Activated naive CD4-positive, alpha-beta T cell treated with anti-CD3 and anti-CD28 coated beads, Interleukin-2, amount 10 ng/mL, durations not matched to agents 7 days and 5 days (primary cell): Measurements from ENCODE around the gene MSI2.

ENCODE experiments used
- CTCF ChIA-PET: fragments of 350-600 bp; sonication (Branson Sonifier 250); formaldehyde crosslinking; loops from one replicate; lab custom pipeline; 2021; ENCODE audit warnings: antibody characterized with exemption; lab: Charles Lee
- DNase-seq: peaks from one replicate; pipeline ENCODE4 v3.0.0-alpha.2; 2020
- H3K27ac Mint-ChIP-seq: one replicate; pipeline ENCODE4 v1.8.0; 2021; ENCODE audit warnings: mild to moderate bottlenecking, moderate library complexity, mixed read lengths
- H3K27me3 Mint-ChIP-seq: one replicate; pipeline ENCODE4 v1.8.0; 2021; ENCODE audit warnings: mild to moderate bottlenecking, mixed read lengths
- H3K36me3 Mint-ChIP-seq: one replicate; pipeline ENCODE4 v1.8.0; 2021; ENCODE audit warnings: mixed read lengths
- H3K4me1 Mint-ChIP-seq: one replicate; pipeline ENCODE4 v1.8.0; 2021; ENCODE audit warnings: mixed read lengths
- H3K4me3 Mint-ChIP-seq: one replicate; pipeline ENCODE4 v1.8.0; 2021; ENCODE audit warnings: mild to moderate bottlenecking, moderate library complexity, mixed read lengths
- H3K9me3 Mint-ChIP-seq: one replicate; pipeline ENCODE4 v1.8.0; 2021; ENCODE audit warnings: mixed read lengths

Gene MSI2

DNA sequence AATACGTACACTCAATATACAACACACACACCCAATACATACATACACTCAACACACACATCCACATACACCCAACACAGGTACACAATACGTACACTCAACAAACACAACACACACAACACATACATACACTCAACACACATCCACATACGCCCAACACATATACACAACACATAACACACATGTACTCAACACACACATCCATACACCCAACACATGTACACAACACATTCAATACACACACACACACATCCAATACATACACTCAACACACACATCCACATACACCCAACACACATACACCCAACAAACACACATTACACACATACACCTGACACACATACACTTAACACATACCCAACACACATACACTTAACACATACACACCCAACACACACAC, 392.9 kb downstream of the MSI2 start:
- no peaks in the 10 kb centered on the region for H3K27me3 Mint-ChIP-seq
- no peak for DNase-seq
- H3K4me1 Mint-ChIP-seq: peaks cover 4% of the 10 kb centered on the region
- no peak overlapping the region for H3K4me3 Mint-ChIP-seq
- H3K9me3 Mint-ChIP-seq: no peaks in the 10 kb centered on the region
- H3K27ac Mint-ChIP-seq: no peak overlapping the region
- no peaks in the 10 kb centered on the region for H3K36me3 Mint-ChIP-seq
- CTCF ChIA-PET: no interaction called here

DNA sequence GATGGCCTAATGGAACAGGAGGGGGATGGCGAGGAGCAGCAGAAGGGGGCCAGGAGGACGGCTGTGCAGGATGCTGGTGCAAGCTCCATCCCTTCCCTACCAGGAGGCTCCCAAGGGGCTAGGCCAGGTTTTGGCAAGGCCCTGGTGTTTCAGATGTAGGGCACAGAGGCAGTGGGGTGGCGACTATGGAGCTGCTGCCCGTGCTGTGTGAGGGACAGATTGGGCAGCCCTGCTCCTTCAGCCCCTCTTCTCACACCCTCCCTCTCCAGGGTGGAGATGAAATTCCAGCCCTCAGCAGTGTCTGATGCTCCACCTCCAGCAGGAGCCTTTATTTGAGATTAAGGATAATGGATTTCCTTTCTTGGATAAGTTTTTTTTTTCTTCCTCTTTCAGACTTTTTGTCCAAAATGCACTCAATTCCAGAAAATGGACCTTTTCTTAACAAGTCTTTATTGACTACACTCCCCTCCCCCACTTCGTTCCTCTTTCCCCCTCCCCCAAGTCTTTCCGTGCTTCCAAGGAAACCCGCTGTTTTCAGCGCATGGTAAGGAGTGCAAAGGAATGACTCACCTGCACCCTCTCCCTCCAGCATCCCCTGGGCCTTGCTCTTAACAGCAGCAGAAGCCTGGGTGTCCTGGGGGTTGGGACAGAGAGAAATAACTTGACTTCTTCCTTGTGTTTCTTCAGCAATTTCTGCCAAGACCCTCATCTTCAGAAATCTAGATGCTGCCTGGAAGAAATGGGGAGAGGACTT, 393.6 kb downstream of the MSI2 start:
- CTCF ChIA-PET: interaction anchor here (1.0 kb wide), 1 partner anchor 22 kb away, joined by 3 read pairs; no protein-coding TSS in a partner anchor

DNA sequence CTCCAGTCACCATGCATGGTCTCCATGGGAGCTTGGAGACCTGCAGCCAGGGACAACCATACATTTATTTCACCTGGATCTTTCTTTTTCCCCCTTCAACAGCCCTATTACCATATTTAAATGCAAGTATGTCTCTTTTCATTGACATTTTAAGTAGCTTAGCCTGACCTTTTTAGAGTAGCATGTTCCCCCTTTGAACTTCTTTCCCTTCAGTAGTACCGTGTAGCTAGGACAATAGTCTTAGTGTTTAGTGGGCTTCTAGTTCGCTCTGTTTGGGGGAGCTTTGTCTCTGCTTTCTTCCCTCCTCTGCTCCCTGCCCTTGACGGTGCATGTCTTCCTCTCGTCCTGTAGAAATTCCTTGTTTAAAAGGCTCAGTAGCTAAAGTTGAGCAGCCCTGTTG, 394.2 kb downstream of the MSI2 start:
- Mint-ChIP-seq H3K4me1 (peaks cover 4% of the 10 kb centered on the region), H3K27me3 (no peaks in the 10 kb centered on the region), H3K4me3 (no peak overlapping the region), H3K36me3 (peaks cover 2% of the 10 kb centered on the region), H3K9me3 (no peaks in the 10 kb centered on the region), H3K27ac (peak overlapping the region; percentile 43)
- DNase-seq: no peak
- CTCF ChIA-PET: interaction anchor here (1.0 to 1.7 kb wide), 2 partner anchors 21 to 53 kb away, joined by 3 to 5 read pairs; no protein-coding TSS in a partner anchor

More for the DNA sequence above, 393.6 kb downstream of the MSI2 start:
- Mint-ChIP-seq H3K4me3 (no peak overlapping the region), H3K27me3 (no peaks in the 10 kb centered on the region), H3K36me3 (no peaks in the 10 kb centered on the region), H3K27ac (no peak overlapping the region), H3K4me1 (peaks cover 4% of the 10 kb centered on the region), H3K9me3 (no peaks in the 10 kb centered on the region)
- DNase-seq: no peak

DNA sequence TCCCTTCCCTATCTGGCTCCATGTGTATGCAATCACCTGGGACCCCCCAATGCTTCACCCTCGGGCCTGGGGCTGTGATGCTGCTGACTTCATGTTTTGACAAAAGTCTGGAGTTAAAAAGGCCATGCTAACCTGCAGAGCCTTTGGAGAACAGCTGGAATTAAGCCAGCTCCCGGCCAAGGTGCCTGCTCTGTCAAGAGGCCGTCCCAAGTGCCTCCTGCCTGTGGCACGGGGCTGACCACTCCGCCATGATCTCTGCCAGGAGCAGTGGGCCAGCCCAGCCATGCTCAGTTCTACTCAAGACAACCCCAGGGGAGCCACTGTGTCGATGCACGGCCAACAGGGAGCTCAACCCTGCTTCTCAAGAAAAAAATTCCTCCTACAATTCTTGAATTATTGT, 395.1 kb downstream of the MSI2 start:
- Mint-ChIP-seq H3K4me3 (no peak overlapping the region), H3K27me3 (no peaks in the 10 kb centered on the region), H3K27ac (no peak overlapping the region), H3K4me1 (no peaks in the 10 kb centered on the region), H3K9me3 (no peaks in the 10 kb centered on the region), H3K36me3 (peaks cover 3% of the 10 kb centered on the region)
- CTCF ChIA-PET: interaction anchor here (1.7 kb wide), 1 partner anchor 53 kb away, joined by 5 read pairs; no protein-coding TSS in a partner anchor
- no peak for DNase-seq

DNA sequence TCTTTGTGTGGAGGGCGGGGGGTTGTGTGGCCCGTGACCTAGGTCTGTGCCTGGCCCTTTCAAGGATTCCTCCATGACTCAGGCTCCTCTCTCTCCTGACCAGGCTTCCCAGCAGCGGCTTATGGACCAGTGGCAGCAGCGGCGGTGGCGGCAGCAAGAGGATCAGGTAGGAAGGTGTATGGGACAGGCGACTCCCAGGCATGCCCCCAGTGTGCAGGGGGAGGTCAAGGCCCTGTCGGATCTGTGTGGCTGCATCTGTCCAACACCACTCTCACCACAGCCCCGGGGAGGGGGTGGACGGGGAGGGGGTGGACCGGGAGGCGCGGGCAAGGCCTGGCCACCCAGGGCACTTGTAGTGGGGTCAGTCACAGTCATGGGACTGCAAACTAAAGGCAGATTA, 395.7 kb downstream of the MSI2 start:
- DNase-seq: no peak
- no peaks in the 10 kb centered on the region for H3K9me3 Mint-ChIP-seq
- no peaks in the 10 kb centered on the region for H3K4me1 Mint-ChIP-seq
- no peak overlapping the region for H3K27ac Mint-ChIP-seq
- H3K36me3 Mint-ChIP-seq: peaks cover 5% of the 10 kb centered on the region
- H3K27me3 Mint-ChIP-seq: no peaks in the 10 kb centered on the region
- H3K4me3 Mint-ChIP-seq: no peak overlapping the region
- CTCF ChIA-PET: interaction anchor here (1.7 kb wide), 1 partner anchor 54 kb away, joined by 5 read pairs; no protein-coding TSS in a partner anchor

DNA sequence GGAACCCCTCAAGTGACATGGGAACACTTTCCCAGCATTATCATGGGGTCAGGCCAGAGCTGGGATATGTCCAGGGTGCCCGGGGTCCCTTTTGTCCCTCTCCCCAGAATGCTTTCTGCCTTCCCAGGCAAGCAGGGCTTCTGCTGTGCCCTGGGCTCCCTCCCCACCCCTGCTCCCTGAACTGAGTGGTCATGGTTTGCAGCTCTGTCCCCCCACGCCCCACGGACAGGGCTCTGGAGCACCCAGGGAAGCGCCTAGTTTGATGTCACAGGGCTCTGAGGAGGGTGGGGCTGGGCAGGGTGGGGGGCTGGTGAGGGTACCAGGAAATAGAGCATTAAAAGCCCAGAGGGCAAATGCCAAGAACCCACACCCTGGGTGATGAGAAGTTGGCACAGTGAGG, 396.5 kb downstream of the MSI2 start:
- no peak overlapping the region for H3K27ac Mint-ChIP-seq
- CTCF ChIA-PET: no interaction called here
- no peaks in the 10 kb centered on the region for H3K27me3 Mint-ChIP-seq
- no peak overlapping the region for H3K4me3 Mint-ChIP-seq
- H3K9me3 Mint-ChIP-seq: no peaks in the 10 kb centered on the region
- no peak for DNase-seq
- H3K4me1 Mint-ChIP-seq: no peaks in the 10 kb centered on the region
- H3K36me3 Mint-ChIP-seq: peaks cover 6% of the 10 kb centered on the region

DNA sequence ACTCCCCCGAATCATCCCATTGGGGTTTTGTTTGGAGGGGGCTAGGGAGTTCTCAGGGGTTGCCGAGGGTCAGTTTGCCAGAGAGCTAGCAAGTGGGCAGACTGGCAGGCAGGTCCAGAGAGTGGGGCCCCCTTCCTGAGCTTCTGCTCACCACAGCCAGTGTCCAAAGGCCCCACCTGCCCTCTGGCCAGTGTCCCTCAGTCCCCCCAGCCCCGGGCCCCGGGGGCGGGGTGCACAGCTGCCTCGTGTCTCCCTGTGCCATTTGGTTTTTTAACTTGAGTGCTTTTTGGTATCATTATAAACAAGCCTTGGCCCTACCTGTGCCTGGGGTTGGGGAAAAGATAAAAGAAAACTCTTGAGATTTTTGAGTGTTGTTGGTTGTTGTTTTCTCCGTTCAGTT, 397.0 kb downstream of the MSI2 start:
- Mint-ChIP-seq H3K27ac (no peak overlapping the region), H3K36me3 (peaks cover 6% of the 10 kb centered on the region), H3K4me1 (no peaks in the 10 kb centered on the region), H3K4me3 (no peak overlapping the region), H3K27me3 (no peaks in the 10 kb centered on the region), H3K9me3 (no peaks in the 10 kb centered on the region)
- no peak for DNase-seq
- CTCF ChIA-PET: no interaction called here

DNA sequence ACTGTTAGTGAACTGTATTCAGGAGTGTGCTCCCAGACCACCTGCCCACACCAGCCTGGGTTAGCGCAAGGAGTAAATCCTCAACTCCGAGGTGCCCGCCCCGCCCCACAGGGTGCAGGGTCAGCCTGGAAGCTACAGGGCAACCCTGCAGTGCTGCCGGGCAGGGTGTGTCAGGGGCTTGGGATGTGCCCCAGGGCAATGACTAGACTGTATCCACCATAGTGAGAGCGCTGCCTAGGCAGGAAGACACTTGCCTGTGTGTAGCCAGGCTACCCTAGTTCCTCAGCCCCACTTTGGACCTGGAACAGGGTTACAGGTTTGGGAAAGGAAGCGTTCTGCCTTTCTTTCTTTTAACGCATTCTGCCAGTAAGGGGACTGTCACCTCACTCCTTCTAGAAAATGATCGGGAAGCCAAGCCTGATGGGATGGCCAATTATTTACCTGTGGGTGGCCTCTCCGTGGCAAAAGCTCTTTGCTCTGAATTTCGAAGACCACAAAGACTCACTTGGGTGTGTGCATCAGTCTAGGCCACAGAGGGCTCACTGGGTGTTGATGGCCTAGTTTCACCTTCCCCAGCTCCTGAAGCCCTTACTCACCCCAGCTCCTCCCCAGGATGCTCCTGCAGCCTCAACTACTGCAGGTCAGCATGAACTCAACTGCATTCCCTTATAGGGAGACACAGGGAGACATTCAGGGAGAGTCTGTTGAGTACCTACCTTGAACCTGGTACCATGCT, 397.9 kb downstream of the MSI2 start:
- Mint-ChIP-seq H3K4me1 (no peaks in the 10 kb centered on the region), H3K9me3 (no peaks in the 10 kb centered on the region), H3K4me3 (no peak overlapping the region), H3K27ac (no peak overlapping the region), H3K27me3 (no peaks in the 10 kb centered on the region), H3K36me3 (peaks cover 6% of the 10 kb centered on the region)
- no peak for DNase-seq
- CTCF ChIA-PET: interaction anchor here (1.6 kb wide), 1 partner anchor 18 kb away, joined by 6 read pairs; no protein-coding TSS in a partner anchor

DNA sequence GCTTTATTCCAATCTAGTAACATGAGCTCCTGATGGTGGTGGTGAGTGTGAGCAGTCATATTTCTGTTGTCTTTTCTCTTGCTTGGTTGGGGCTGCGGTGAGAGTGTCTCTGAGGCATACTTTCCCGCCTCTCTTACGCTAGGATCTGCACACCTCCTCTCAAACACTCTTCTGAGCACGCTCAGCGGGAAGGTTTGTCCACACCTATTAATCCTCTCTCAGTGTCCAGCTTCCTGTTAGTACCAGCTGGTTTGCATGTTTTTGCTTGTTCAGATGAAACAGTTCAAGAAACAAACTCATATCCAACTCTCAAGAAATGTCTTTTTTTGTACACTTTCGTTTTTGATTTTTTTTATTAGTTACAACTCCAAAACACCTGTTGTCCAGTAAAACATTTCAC, 399.2 kb downstream of the MSI2 start:
- H3K4me3 Mint-ChIP-seq: no peak overlapping the region
- no peaks in the 10 kb centered on the region for H3K27me3 Mint-ChIP-seq
- H3K4me1 Mint-ChIP-seq: no peaks in the 10 kb centered on the region
- CTCF ChIA-PET: interaction anchor here (1.6 kb wide), 1 partner anchor 16 kb away, joined by 6 read pairs; no protein-coding TSS in a partner anchor
- H3K9me3 Mint-ChIP-seq: no peaks in the 10 kb centered on the region
- DNase-seq: no peak
- H3K36me3 Mint-ChIP-seq: peaks cover 8% of the 10 kb centered on the region
- no peak overlapping the region for H3K27ac Mint-ChIP-seq

DNA sequence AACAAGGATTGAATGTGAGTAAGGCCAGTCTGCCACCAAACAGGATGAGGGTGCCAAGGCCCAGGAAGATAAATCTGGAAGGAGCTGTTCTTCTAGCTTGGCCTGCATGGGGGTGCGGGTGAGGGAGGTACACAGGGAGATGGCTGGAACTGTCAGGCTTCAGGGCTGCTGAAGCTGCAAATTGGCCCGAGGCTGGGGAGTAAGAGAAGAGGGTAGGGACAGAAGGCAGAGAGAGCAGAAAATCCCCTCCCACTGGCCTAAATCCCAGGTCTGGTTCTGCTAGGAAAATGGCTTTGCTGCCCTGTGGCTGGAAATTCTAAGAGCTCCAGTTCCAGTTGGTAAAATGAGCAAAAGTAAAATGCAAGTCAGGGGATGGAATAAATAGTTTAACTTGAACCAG, 400.9 kb downstream of the MSI2 start:
- no peak overlapping the region for H3K4me3 Mint-ChIP-seq
- peaks cover 11% of the 10 kb centered on the region for H3K36me3 Mint-ChIP-seq
- H3K27ac Mint-ChIP-seq: no peak overlapping the region
- no peak for DNase-seq
- H3K9me3 Mint-ChIP-seq: no peaks in the 10 kb centered on the region
- no peaks in the 10 kb centered on the region for H3K27me3 Mint-ChIP-seq
- H3K4me1 Mint-ChIP-seq: no peaks in the 10 kb centered on the region
- CTCF ChIA-PET: interaction anchor here (0.8 kb wide), 1 partner anchor 14 kb away, joined by 3 read pairs; no protein-coding TSS in a partner anchor

DNA sequence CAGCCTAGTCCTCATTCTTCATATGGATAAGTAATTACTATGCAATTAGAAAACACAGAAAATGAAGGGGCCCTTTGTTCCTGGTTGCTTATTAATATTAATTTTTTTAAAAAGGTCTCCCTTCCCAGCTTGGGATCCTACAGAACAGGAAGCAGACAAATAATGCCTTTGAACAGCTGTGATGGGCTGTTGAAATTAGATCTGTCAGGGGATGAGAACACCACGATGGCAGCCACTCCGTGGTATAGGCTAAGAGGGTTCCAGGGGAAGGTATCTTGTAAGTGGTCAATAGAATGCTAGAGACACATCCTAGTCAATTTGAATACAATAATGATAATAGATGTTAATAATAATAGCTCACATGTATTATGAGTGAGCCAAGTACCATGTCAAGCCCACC, 405.7 kb downstream of the MSI2 start:
- CTCF ChIA-PET: interaction anchor here (0.8 to 2.3 kb wide), 4 partner anchors 10 to 419 kb away, joined by 3 to 13 read pairs (median 7); no protein-coding TSS in a partner anchor
- H3K9me3 Mint-ChIP-seq: no peaks in the 10 kb centered on the region
- H3K4me1 Mint-ChIP-seq: no peaks in the 10 kb centered on the region
- DNase-seq: no peak
- no peak overlapping the region for H3K4me3 Mint-ChIP-seq
- H3K27ac Mint-ChIP-seq: no peak overlapping the region
- H3K27me3 Mint-ChIP-seq: no peaks in the 10 kb centered on the region
- H3K36me3 Mint-ChIP-seq: peaks cover 5% of the 10 kb centered on the region

DNA sequence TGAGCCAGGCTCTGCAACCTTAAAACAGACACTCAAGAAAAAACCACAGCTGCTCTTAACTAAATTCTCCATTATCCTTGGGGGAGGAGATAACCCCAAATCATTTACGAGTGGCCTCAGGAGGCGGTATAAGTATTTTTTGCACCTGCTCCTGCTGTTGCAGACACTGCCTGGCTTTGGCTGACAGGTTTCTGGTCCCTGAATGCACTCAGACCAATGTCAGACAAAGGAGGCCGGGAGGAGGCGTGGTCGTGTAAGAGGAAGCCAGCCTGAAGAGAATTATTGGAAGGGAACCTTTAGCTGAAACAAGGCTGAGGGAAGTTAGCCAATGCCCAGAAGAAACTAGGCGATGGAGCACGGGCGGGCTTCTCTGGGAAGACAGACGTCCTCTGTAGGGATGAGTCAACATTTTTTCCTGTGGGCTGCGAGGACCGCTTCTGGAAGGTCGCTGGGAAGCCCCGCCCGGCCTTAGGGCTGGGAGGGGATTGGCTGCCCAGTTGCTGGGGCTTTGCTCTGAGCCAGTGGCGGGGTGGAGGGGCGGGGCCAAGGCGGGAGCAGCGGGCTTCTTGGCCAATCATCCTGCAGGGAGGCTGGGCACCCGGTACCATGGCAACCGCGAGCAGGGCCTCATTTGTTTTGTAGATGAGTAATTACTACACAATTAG, 406.5 kb downstream of the MSI2 start:
- Mint-ChIP-seq H3K4me3 (no peak overlapping the region), H3K36me3 (peaks cover 6% of the 10 kb centered on the region)
- CTCF ChIA-PET: interaction anchor here (1.2 to 2.3 kb wide), 3 partner anchors 9 to 419 kb away, joined by 7 to 13 read pairs (median 7); no protein-coding TSS in a partner anchor

DNA sequence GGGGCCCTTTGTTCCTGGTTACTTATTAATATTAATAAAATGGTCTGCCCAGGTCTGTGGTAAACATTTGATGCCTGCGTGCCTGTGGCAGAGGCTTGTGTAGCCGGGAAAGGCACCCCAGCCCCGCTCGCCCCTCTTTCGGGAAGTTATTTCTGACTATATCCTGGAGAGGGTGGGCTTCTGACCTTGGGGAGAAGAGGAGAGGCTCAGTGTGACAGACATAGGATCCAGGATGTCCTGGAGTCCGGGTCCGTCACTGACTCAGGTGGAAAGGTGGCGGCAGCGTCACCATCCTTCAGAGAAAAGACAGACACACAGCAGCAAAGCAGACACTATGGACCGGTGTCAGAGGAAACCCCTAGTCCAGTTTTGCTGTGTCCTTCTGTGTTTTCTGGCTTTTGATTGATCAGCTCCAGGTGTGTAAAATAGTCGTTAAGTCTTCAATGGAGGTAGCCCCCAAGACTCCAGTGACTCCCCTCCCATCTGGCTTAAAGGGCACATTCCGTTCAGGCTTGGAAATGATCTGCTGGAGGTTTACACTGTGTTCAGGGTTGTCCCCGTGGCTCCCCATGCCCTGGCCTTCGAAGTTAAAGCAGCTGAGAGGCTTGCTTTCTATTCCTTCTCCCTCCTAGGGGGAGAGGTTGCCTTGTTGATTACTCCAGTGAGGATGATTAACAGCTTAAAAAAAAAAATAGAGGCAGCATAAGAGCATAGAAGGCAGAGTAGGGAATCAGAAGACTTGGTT, 407.2 kb downstream of the MSI2 start:
- peak; percentile 8 for DNase-seq
- H3K4me3 Mint-ChIP-seq: no peak overlapping the region
- H3K36me3 Mint-ChIP-seq: peaks cover 9% of the 10 kb centered on the region
- H3K27me3 Mint-ChIP-seq: no peaks in the 10 kb centered on the region
- no peaks in the 10 kb centered on the region for H3K4me1 Mint-ChIP-seq
- CTCF ChIA-PET: interaction anchor here (1.6 kb wide), 1 partner anchor 9 kb away, joined by 13 read pairs; no protein-coding TSS in a partner anchor
- no peak overlapping the region for H3K27ac Mint-ChIP-seq
- H3K9me3 Mint-ChIP-seq: no peaks in the 10 kb centered on the region

More for the DNA sequence above, 406.5 kb downstream of the MSI2 start:
- DNase-seq: peak; percentile 33
- Mint-ChIP-seq H3K4me1 (no peaks in the 10 kb centered on the region), H3K9me3 (no peaks in the 10 kb centered on the region), H3K27me3 (no peaks in the 10 kb centered on the region), H3K27ac (no peak overlapping the region)
